Bronchial epithelial cell (primary cell): ENCODE results near the gene SYT17. TPM values are rescaled to one million over a fixed set of nuclear protein-coding genes. Genes with fewer than 3 reads are reported as not detected.
A peak's percentile ranks its signal among the peaks of the same experiment; 100 is the strongest.

Source experiments
- DNase-seq: peaks from one replicate; pipeline ENCODE4 v3.0.0-alpha.2; 2010; ENCODE audit warnings: low read depth
- FAIRE-seq: peaks from 2 replicates; lab custom pipeline; 2011; peaks lifted over from hg19 to GRCh38; lab: Jason Lieb, UNC
- H3K27me3 ChIP-seq: 2 replicates; pipeline ENCODE4 v1.5.1; 2011; ENCODE audit warnings: low read length; ENCODE audit not compliant: control insufficient read depth, insufficient read depth
- H3K36me3 ChIP-seq: 2 replicates; pipeline ENCODE4 v1.5.1; 2011; ENCODE audit warnings: low read length; ENCODE audit not compliant: control insufficient read depth, insufficient read depth
- H3K4me3 ChIP-seq: 2 replicates; pipeline ENCODE4 v1.5.1; 2011; ENCODE audit warnings: mild to moderate bottlenecking, low read depth, low read length, control low read depth
- CTCF ChIP-seq: IDR thresholded peaks from 2 replicates; pipeline ENCODE4 v1.5.1; 2011; ENCODE audit warnings: mild to moderate bottlenecking, moderate library complexity, low read length, control low read depth, inconsistent platforms; ENCODE audit not compliant: insufficient read depth, severe bottlenecking
- total RNA-seq: library from RNA; depleted of rRNA; stranded (reverse); fragments of >200 nt; gene quantifications from 2 replicates; pipeline ENCODE4 v1.2.1, GENCODE V29; 2014

The SYT17 gene
- 1.1 and 1.3 TPM in 2 replicates for total RNA-seq

GRCh38 chr16:19167710-19168370, at the start of gene SYT17:
TSS of gene SYT17 (plus strand) at chr16:19168240. CDS start at chr16:19168647, 407 bp downstream.
- FAIRE-seq (no peak), DNase-seq (peak; percentile 17)
- peak; percentile 73 for TF ChIP-seq CTCF
- H3K27me3 ChIP-seq: peaks cover 5% of the 10 kb centered on the region
- no peaks in the 10 kb centered on the region for H3K36me3 ChIP-seq
- H3K4me3 ChIP-seq: peak within 1 kb of the TSS; percentile 28

GRCh38 chr16:19118938-19119431, 49.1 kb upstream of the SYT17 start:
- no peak for TF ChIP-seq CTCF
- FAIRE-seq (no peak), DNase-seq (peak; percentile 85)
- peaks cover 12% of the 10 kb centered on the region for H3K36me3 ChIP-seq
- H3K4me3 ChIP-seq: peak overlapping the region; percentile 22
- no peaks in the 10 kb centered on the region for H3K27me3 ChIP-seq

GRCh38 chr16:19119564-19119963, 48.5 kb upstream of the SYT17 start:
- DNase-seq (peak; percentile 87), FAIRE-seq (no peak)
- no peak overlapping the region for H3K4me3 ChIP-seq
- peaks cover 12% of the 10 kb centered on the region for H3K36me3 ChIP-seq
- no peak for TF ChIP-seq CTCF
- H3K27me3 ChIP-seq: no peaks in the 10 kb centered on the region

- FAIRE-seq (no peak), DNase-seq (no peak)
- Histone ChIP-seq H3K27me3 (no peaks in the 10 kb centered on the region), H3K4me3 (no peak overlapping the region), H3K36me3 (no peaks in the 10 kb centered on the region)
- no peak for TF ChIP-seq CTCF
Measured at GRCh38 chr16:19123535-19124178, 44.4 kb upstream of the SYT17 start.

- Histone ChIP-seq H3K27me3 (no peaks in the 10 kb centered on the region), H3K4me3 (no peak overlapping the region), H3K36me3 (no peaks in the 10 kb centered on the region)
- DNase-seq (no peak), FAIRE-seq (no peak)
- no peak for TF ChIP-seq CTCF
Measured at GRCh38 chr16:19126300-19126699, 41.7 kb upstream of the SYT17 start.

GRCh38 chr16:19127205-19127604, 40.8 kb upstream of the SYT17 start:
- Histone ChIP-seq H3K27me3 (no peaks in the 10 kb centered on the region), H3K36me3 (no peaks in the 10 kb centered on the region), H3K4me3 (no peak overlapping the region)
- no peak for TF ChIP-seq CTCF
- no peak for DNase-seq
- FAIRE-seq: no peak
